K562 (cell line): ENCODE results near the gene UTP25. TPM values are rescaled to one million over a fixed set of nuclear protein-coding genes. Genes with fewer than 3 reads are reported as not detected.

Source experiments
- ATAC-seq: fragments of 200-7000 bp; cut with Tn5 transposase; 3 replicates; pipeline ENCODE4 v1.9.1; 2020; ENCODE audit warnings: moderate library complexity
- BruUV-seq: library from RNA; stranded (reverse); fragments of 400-500 nt; replicated peaks from 2 replicates; lab custom pipeline; 2021; lab: Mats Ljungman, UMichigan
- CTCF ChIA-PET: fragments of 300-600 bp; formaldehyde crosslinking; extraction: SDS; loops from one replicate; lab custom pipeline; 2021; ENCODE audit warnings: low intra/inter-chr PET ratio; lab: Yijun Ruan, JAX
- POLR2A ChIA-PET: fragments of 300-600, 350-650 bp; sonication (Branson Sonifier 250); formaldehyde crosslinking; extraction: SDS; loops from one replicate; lab custom pipeline; 2021; ENCODE audit warnings: antibody characterized with exemption, inconsistent platforms; lab: Yijun Ruan, JAX
- DNase-seq, 4 experiments: peaks; one replicate each; pipeline versions ENCODE4 v3.0.0 to v3.0.0-alpha.2; 2011 to 2018; ENCODE audit warnings: low spot score in 3 of 4, mixed read lengths in 3 of 4; ENCODE audit errors: extremely low read depth in 1 of 4
- FAIRE-seq: peaks from 2 replicates; lab custom pipeline; 2011; peaks lifted over from hg19 to GRCh38; lab: Jason Lieb, UNC
- H2AFZ ChIP-seq: 2 replicates; pipeline ENCODE4 v1.6.0; 2011; ENCODE audit warnings: low read depth, low read length, control low read depth, inconsistent platforms
- H3K27ac ChIP-seq: fragments of 200-600 bp; 3 replicates; pipeline ENCODE4 v1.8.0; 2011; ENCODE audit warnings: low read depth, mild to moderate bottlenecking, control low read depth, inconsistent platforms, low read length, moderate library complexity, mixed read lengths; ENCODE audit errors: extremely low read depth
- H3K27me3 ChIP-seq, 2 experiments: fragments of 300-600 bp in 1 of 2; 2 replicates in 1 of 2; 3 replicates in 1 of 2; pipeline versions ENCODE4 v1.6.0 to v1.8.0; 2011; ENCODE audit warnings: inconsistent platforms in 2 of 2, low read length in 2 of 2, mild to moderate bottlenecking in 1 of 2, mixed read lengths in 1 of 2, moderate library complexity in 1 of 2; ENCODE audit not compliant: control insufficient read depth in 2 of 2, insufficient read depth in 2 of 2
- H3K36me3 ChIP-seq: fragments of 300-600 bp; 3 replicates; pipeline ENCODE4 v1.8.0; 2011; ENCODE audit warnings: mild to moderate bottlenecking, low read length, inconsistent platforms; ENCODE audit not compliant: control insufficient read depth, insufficient read depth
- H3K4me1 ChIP-seq, 2 experiments: fragments of 200-600 bp in 1 of 2; replicated peaks in 1 of 2; 2 replicates in 1 of 2; 3 replicates in 1 of 2; pipeline versions ENCODE4 v1.5.1 to v1.8.0; 2011; ENCODE audit warnings: inconsistent platforms in 2 of 2, low read length in 2 of 2, mild to moderate bottlenecking in 1 of 2, mixed read lengths in 1 of 2, moderate library complexity in 1 of 2; ENCODE audit not compliant: control insufficient read depth in 2 of 2, insufficient read depth in 2 of 2
- H3K4me2 ChIP-seq: 2 replicates; pipeline ENCODE4 v1.6.1; 2011; ENCODE audit warnings: low read length, control low read depth, inconsistent platforms, mixed read lengths; ENCODE audit not compliant: insufficient read depth
- H3K4me3 ChIP-seq: fragments of 200-600 bp; sonication (generic), shearing (Covaris generic); 2 replicates; pipeline ENCODE4 v1.5.1; 2016; ENCODE audit warnings: control low read depth, inconsistent platforms
- H3K79me2 ChIP-seq: fragments of 200-600 bp; 3 replicates; pipeline ENCODE4 v1.8.0; 2011; ENCODE audit warnings: low read length, inconsistent platforms; ENCODE audit not compliant: control insufficient read depth, insufficient read depth
- H3K9ac ChIP-seq, 2 experiments: 2 replicates each; pipeline versions ENCODE4 v1.6.0 to v1.6.1; 2011; ENCODE audit warnings: low read depth in 2 of 2, low read length in 2 of 2, control low read depth in 1 of 2, inconsistent platforms in 1 of 2, mild to moderate bottlenecking in 1 of 2, mixed read lengths in 1 of 2; ENCODE audit not compliant: insufficient read depth in 1 of 2
- H3K9me1 ChIP-seq: one replicate; pipeline ENCODE4 v1.6.0; 2011; ENCODE audit warnings: inconsistent platforms, mild to moderate bottlenecking, low read length, moderate library complexity; ENCODE audit not compliant: control insufficient read depth, insufficient read depth
- H3K9me3 ChIP-seq: replicated peaks from 2 replicates; pipeline ENCODE4 v1.5.1; 2011; ENCODE audit warnings: low read depth, low read length, inconsistent platforms; ENCODE audit not compliant: control insufficient read depth, insufficient read depth
- H4K20me1 ChIP-seq: replicated peaks from 2 replicates; pipeline ENCODE4 v1.6.1; 2011; ENCODE audit warnings: low read length, inconsistent platforms, mixed read lengths; ENCODE audit not compliant: control insufficient read depth, insufficient read depth
- HDAC3 ChIP-seq: fragments of 450-650 bp; IDR thresholded peaks from 2 replicates; pipeline ENCODE4 v1.6.1; 2018; ENCODE audit warnings: borderline replicate concordance, mild to moderate bottlenecking, moderate library complexity; ENCODE audit not compliant: partially characterized antibody
- HMG20B ChIP-seq: fragments of 250-450 bp; sonication (Bioruptor Pico); IDR thresholded peaks from 2 replicates; pipeline ENCODE4 v1.5.0; 2021; ENCODE audit warnings: mild to moderate bottlenecking
- NR4A1 ChIP-seq, 2 experiments: fragments of 250-450 bp in 1 of 2; fragments of 450-650 bp in 1 of 2; sonication (Bioruptor Pico) in 1 of 2; IDR thresholded peaks; 2 replicates each; pipeline versions ENCODE4 v1.4.0 to v1.6.1; 2016 to 2020; ENCODE audit warnings: mild to moderate bottlenecking in 2 of 2, missing compliant biosample characterization in 1 of 2, missing genetic modification characterization in 1 of 2, moderate library complexity in 1 of 2
- SAP30 ChIP-seq: fragments of 200-600 bp; sonication (generic); IDR thresholded peaks from 2 replicates; pipeline ENCODE4 v1.6.1; 2012; ENCODE audit warnings: borderline replicate concordance, low read depth, mild to moderate bottlenecking, moderate library complexity, low read length, control low read depth, inconsistent platforms; ENCODE audit not compliant: insufficient read depth, poor library complexity, severe bottlenecking
- U2AF2 ChIP-seq: fragments of 200-400 bp; formaldehyde crosslinking; optimal IDR thresholded peaks from 2 replicates; pipeline ENCODE3; 2017; ENCODE audit warnings: low read depth, mild to moderate bottlenecking, low read length
- ZC3H4 ChIP-seq: sonication (generic); formaldehyde crosslinking; IDR thresholded peaks from 2 replicates; pipeline ENCODE4 v1.9.0; 2021; ENCODE audit warnings: missing genetic modification reagents, borderline replicate concordance
- ZKSCAN1 ChIP-seq: fragments of 150-350 bp; IDR thresholded peaks from 2 replicates; pipeline ENCODE4 v1.6.1; 2016; ENCODE audit warnings: low read depth, low read length
- ZNF23 ChIP-seq: fragments of 250-450 bp; sonication (Bioruptor Pico); IDR thresholded peaks from 2 replicates; pipeline ENCODE4 v1.4.0; 2020; ENCODE audit warnings: mild to moderate bottlenecking
- ZNF507 ChIP-seq: conservative IDR thresholded peaks from 2 replicates; pipeline ENCODE4 v1.6.1; 2017; ENCODE audit warnings: missing genetic modification characterization, missing compliant biosample characterization
- WGBS: fragments of 100-300 bp; shearing (Covaris generic); methylation state at CpG from one replicate; pipeline ENCODE4 v1.1.6; 2016; ENCODE audit warnings: low coverage, mixed read lengths; ENCODE audit not compliant: insufficient coverage; ENCODE audit errors: missing lambda C conversion rate; 5-methylcytosine and 5-hydroxymethylcytosine counted together
- in situ Hi-C: fragments of 300-500 bp; cut with MboI; formaldehyde crosslinking; loops from 4 replicates; pipeline ENCODE4 v1.15.0; 2018; ENCODE audit warnings: inconsistent platforms, mixed read lengths
- intact Hi-C: fragments of 100-400 bp; cut with micrococcal nuclease; formaldehyde crosslinking; loops from 2 replicates; pipeline ENCODE4 v1.14.2; 2022
- polyA plus RNA-seq, 8 experiments: library from polyadenylated mRNA; depleted of rRNA in 4 of 8; stranded (reverse) in 5 of 8; unstranded in 3 of 8; fragments of >200 nt; fragmentation: Nextera tagmentation in 2 of 8; fragmentation: Illumina TruSeq in 1 of 8; extraction: Ambion mirVana in 2 of 8; extraction: Trizol in 1 of 8; gene quantifications; 2 replicates each; pipeline versions ENCODE4 v1.2.1 to v1.2.3, GENCODE V29; 2011 to 2014; ENCODE audit warnings: inconsistent platforms in 1 of 8, missing spikeins in 1 of 8
- total RNA-seq, 7 experiments: library from RNA; depleted of rRNA in 6 of 7; stranded (reverse); fragments of >200 nt in 6 of 7; fragmentation: Illumina TruSeq in 2 of 7; extraction: Trizol in 2 of 7; gene quantifications; 2 replicates each; pipeline versions ENCODE4 v1.2.1 to v1.2.3, GENCODE V29; 2011 to 2021; ENCODE audit warnings: low replicate concordance in 1 of 7
- TF ChIP-seq, protein P1 (sequence below), 2 experiments: fragments of 150-350 bp in 1 of 2; IDR thresholded peaks; 2 replicates each; pipeline ENCODE4 v1.6.1; 2012 to 2016; ENCODE audit warnings: low read depth in 2 of 2, low read length in 2 of 2, mild to moderate bottlenecking in 1 of 2, moderate library complexity in 1 of 2

The UTP25 gene
- total and polyA plus RNA-seq, 9 of the 15 experiments (the other 6 are each of a cell fraction or from before 2014, with no cell fraction given), result 5.7 to 17.6 (median 12.0) TPM

DNA sequence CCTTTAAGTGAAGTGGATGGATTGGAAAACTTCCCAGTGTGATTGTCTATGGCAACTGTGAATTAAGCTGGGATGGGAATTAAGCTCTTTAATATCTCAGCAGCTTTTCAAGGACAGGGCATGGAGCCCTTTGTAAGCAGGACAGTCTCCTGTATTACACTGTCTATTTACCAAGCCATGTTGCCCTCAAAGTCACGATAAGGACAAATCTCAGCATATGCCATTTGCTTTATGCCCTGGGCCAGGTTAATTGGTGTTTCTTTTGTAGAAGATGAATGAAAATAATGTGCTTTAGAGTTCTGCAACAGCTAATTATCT is 17.6 kb downstream of the UTP25 start (continued):
- no peak for TF ChIP-seq NR4A1 (CRISPR knock-in tag; IDR thresholded peaks at IDR 0.05)
- TF ChIP-seq NR4A1 (tag; IDR thresholded peaks at IDR 0.05), result no peak
- no peak for TF ChIP-seq SAP30
- no peak for TF ChIP-seq ZC3H4 (CRISPR knock-in tag)
- TF ChIP-seq U2AF2, result no peak
- no peak for TF ChIP-seq HMG20B (CRISPR knock-in tag)
- no peak for TF ChIP-seq ZKSCAN1
- TF ChIP-seq, all 486 proteins: peak for 0

DNA sequence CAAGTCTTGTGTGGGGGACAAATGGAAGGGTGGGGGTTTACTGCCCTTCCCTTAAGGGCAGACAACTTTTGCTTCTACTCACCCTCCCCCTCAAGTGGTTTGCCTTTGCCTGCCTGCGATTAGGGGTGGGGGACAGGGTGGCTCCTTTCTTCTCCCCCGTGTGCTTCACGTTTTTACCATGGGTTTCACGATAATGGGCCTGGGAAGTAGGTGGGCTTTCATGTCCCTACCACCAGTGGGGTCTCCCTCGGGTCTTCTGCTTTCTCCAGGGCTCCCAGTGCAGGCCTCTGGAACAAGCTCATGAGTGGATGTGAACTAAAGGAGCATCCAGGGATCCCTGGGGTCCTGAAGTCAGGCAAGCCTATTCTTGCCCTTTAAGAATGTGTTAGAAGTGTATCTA is 21.6 kb downstream of the UTP25 start:
- Histone ChIP-seq H2AFZ (no peak overlapping the region), H3K79me2 (no peaks in the 10 kb centered on the region; the same call in 2 of the 3 replicates), H3K9me1 (no peaks in the 10 kb centered on the region)
- FAIRE-seq (no peak), ATAC-seq (no peak)
- CTCF ChIA-PET, result interaction anchor here (0.8 kb wide), 1 partner anchor 11 kb away, joined by 4 read pairs; no protein-coding TSS in a partner anchor
- BruUV-seq, result no TSS peak
- TF ChIP-seq ZNF23 (CRISPR knock-in tag) (no peak), HDAC3 (no peak), ZNF507 (tag) (no peak)
- TF ChIP-seq, protein P1, sequence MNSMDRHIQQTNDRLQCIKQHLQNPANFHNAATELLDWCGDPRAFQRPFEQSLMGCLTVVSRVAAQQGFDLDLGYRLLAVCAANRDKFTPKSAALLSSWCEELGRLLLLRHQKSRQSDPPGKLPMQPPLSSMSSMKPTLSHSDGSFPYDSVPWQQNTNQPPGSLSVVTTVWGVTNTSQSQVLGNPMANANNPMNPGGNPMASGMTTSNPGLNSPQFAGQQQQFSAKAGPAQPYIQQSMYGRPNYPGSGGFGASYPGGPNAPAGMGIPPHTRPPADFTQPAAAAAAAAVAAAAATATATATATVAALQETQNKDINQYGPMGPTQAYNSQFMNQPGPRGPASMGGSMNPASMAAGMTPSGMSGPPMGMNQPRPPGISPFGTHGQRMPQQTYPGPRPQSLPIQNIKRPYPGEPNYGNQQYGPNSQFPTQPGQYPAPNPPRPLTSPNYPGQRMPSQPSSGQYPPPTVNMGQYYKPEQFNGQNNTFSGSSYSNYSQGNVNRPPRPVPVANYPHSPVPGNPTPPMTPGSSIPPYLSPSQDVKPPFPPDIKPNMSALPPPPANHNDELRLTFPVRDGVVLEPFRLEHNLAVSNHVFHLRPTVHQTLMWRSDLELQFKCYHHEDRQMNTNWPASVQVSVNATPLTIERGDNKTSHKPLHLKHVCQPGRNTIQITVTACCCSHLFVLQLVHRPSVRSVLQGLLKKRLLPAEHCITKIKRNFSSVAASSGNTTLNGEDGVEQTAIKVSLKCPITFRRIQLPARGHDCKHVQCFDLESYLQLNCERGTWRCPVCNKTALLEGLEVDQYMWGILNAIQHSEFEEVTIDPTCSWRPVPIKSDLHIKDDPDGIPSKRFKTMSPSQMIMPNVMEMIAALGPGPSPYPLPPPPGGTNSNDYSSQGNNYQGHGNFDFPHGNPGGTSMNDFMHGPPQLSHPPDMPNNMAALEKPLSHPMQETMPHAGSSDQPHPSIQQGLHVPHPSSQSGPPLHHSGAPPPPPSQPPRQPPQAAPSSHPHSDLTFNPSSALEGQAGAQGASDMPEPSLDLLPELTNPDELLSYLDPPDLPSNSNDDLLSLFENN (IDR thresholded peaks at IDR 0.05; ENCODE audit: low read depth in 2 of 2, low read length in 2 of 2), result no peak
- TF ChIP-seq, all 486 proteins: peak for 0
- no peak for DNase-seq
- Histone ChIP-seq H3K4me3 (no peak overlapping the region), H3K27ac (no peak overlapping the region), H3K9me3 (no peaks in the 10 kb centered on the region), H3K36me3 (peaks cover 94% of the 10 kb centered on the region), H4K20me1 (no peaks in the 10 kb centered on the region), H3K4me1 (no peaks in the 10 kb centered on the region), H3K9ac (no peak overlapping the region), H3K27me3 (no peaks in the 10 kb centered on the region), H3K4me2 (no peak overlapping the region)
- intact Hi-C loops, result no loop called here
- 75% methylated on average over 5 of the region's 5 CpGs for WGBS
- in situ Hi-C loops, result no loop called here
- POLR2A ChIA-PET, result interaction anchor here (0.7 to 1.2 kb wide), 3 partner anchors 10 to 44 kb away, joined by 3 to 4 read pairs (median 3); no protein-coding TSS in a partner anchor
